Measurements from ENCODE around the gene ELMO1.

Gene ELMO1

DNA sequence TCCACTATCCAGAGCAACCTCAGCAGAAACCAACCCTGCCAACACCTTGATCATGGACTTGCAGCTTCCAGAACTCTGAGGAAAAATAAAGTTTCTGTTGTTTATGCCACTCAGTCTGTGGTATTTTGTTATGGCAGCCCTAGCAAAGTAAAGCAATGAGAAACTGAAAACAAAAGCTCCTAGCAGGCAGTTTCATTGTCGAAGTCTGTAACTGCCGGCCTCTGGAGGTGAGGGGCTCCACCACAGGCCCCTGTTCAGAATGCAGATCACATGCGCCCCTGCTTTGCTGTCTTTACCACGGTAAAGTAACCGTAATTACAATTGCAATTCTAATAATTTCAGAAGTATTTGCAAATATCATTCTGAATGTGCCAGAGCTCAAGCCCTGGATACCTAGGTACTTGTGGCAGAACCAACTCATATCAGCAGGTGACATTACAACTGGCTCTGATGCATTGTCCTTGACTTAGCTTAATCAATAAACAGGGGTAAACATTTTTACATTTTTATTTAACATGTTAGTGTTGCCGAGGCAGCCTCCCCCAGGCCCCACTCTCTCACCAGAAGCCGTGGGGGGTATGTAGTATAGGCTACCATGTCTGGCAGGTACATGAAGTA, 193.2 kb downstream of the ELMO1 start:
- no peak for DNase-seq

DNA sequence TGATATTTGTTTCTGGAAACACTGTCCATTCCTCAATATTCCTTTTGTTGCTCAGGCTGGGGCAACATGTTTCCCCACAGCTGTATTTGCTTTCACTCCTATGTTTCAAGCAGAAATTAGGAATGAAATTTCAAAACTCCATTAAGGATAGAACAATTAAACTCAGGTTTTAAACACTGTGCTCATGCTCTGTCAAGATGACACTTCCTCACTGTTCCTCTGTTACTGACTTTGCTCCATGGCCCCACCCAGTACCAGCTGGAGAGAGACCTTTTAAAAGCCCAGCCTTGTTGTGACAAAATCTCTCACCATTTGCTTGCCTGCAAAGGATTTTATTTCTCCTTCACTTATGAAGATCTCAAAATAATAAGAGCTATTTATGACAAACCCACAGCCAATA, 197.4 kb downstream of the ELMO1 start:
- DNase-seq, result no peak

- no peak for DNase-seq
Measured at GRCh38 chr7:37249240-37249639, 199.4 kb downstream of the ELMO1 start.

DNA sequence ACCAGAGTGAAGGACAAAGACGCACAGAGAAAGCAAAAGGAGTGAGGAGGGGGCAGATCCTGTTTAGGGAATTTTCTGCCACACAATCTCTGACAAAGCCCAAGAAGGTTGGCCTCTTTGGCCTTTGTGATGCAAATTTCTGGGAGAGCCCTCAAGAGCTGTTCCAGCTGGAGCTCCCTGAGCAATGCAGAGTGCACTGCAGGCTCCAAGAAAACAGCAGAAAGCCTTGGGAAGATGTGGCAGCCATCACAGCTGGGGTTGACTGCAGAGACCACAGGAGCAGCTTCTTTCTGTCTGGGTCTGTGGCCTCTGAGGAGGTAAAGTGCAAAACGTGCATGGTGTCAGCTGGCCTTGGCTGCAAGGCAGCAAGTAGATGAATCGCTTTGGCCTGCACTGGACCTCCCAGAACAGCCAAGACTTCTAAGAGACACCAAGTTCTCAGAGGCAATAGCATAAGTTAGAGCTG, 200.2 kb downstream of the ELMO1 start:
- no peak for DNase-seq

- no peak for DNase-seq
Measured at GRCh38 chr7:37247861-37248260, 200.8 kb downstream of the ELMO1 start.

DNA sequence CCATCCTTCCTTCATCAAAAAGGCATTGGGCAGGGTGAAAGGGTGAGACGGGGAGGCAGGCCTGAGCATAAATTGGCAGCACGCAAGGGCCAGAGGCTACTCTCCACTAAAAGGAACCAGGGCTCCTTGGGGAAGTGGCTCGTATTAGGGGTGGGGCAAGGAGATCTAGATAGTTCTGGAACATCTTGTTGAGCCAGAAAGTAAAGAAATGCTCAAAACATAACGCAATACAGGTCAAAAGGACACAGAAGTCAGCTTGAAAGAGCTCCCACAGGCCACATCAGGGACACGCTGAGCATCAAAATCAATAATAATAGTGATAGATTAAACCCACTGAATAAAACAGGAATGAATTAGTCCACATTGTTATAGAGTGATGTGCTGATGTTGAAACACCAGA, 203.1 kb downstream of the ELMO1 start:
- DNase-seq, result no peak

DNA sequence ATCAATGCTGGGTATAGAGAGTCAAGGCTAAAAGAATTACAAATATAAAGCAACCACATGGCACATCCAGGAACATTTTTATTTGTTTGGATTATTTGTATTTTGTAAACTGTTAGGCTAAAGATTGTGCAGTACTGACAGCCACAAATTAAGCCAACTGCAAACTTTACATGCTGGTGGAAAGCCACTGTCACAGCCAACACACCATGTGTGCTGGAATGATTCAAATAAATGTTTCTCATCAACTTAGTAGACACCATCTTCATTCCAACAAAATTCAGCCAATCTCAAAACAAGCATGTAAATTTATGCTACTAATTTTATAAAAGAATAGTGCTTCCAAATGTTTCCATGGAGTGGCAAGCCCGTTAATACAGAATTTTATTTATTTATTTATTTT, 211.8 kb downstream of the ELMO1 start:
- no peak for DNase-seq

DNA sequence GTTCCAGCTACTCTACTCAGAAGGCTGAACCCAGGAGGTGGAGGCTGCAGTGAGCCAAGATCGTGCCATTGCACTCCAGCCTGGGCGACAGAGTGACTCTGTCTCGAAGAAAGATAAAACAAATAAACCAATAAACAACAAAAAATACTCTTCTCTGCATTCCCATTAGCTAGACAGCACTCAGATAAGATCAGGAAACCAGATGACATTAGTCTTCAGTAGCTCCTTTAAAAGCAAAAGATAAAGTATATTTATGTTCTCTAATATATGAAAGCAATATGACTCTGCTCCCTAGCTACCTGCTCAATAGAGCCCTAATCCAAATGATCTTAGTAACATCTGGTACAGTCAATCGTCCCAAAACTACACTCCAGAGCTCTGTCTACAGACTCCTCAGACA, 212.9 kb downstream of the ELMO1 start:
- no peak for DNase-seq

DNA sequence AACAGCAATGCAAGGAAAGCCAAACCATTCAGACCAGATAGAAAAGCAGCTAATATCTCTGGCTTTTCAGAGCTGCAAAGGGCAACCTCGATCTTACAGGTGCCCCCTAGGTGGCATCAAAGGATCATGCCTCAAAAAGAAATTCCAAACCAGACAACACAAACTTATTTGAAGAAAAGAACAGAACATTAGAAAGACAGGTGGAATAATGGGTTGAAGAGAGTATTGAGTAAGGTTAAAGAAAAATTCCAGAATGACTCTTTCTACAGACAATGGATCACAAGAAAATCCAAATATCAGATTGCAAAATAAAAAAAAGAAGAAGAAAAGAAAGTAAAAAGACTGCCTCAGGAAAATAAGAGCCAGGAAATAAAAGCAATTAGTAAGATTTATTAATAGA, 213.7 kb downstream of the ELMO1 start:
- no peak for DNase-seq

DNA sequence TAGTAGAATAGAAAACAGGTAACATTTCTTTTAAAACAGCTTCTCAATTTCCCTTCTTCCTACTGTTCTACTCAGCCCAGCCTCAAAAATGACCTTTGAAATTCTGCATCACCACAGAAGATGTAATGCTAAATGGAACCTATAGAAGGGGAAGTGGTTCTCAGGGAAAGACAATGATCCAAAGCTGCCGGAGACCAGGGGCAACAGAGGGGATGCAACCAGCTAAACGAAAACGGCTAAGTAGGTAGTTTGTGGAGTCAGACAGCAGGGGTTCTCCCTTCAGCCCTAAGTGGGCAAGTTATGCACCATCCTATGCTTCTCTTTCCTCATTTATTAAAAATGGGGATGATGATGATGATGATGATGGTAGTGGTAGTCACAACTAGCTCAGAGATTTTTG, 214.3 kb downstream of the ELMO1 start:
- DNase-seq, result no peak

DNA sequence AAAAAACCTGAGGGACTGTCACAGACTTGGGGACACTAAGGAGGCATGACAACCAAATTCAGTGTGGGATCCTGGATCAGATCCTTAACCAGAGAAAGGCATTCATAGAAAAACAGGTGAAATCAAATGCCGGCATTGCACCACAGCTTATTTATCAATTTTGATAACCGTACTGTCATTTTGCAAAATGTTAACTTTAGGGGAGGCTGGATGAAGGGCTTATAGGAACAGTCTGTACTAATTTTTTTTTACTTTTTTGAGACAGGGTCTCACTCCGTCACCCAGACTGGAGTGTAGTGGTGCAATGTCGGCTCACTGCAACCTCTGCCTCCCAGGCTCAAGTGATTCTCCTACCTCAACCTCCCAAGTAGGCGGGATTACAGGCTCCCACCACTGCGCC, 217.1 kb downstream of the ELMO1 start:
- DNase-seq, result no peak

DNA sequence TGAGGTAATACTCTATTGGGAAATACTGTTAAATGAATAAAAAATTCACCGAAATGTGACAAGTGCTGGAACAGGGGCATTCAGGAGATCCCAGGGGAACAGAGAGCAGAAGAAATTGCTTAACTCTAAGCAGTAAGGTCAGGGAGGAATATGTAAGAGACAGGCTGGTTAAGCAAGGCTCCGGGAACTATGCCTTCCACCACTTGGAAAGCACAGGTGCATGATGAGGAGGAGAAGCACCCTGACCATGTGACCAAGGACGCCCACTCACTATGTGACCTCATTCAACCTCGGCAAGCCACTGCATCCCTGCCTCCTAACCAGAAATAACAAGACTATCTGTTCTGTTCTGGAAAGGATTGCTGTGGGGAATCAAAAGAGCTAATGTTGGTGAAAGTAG, 218.4 kb downstream of the ELMO1 start:
- DNase-seq, result no peak

GRCh38 chr7:37229381-37229780, 219.3 kb downstream of the ELMO1 start:
- DNase-seq, result no peak

GRCh38 chr7:37225285-37225969, 223.2 kb downstream of the ELMO1 start:
- DNase-seq, result no peak

- DNase-seq, result no peak
Measured at GRCh38 chr7:37224746-37225145, 223.9 kb downstream of the ELMO1 start.

- DNase-seq, result no peak
Measured at GRCh38 chr7:37220664-37221063, 228.0 kb downstream of the ELMO1 start.

DNA sequence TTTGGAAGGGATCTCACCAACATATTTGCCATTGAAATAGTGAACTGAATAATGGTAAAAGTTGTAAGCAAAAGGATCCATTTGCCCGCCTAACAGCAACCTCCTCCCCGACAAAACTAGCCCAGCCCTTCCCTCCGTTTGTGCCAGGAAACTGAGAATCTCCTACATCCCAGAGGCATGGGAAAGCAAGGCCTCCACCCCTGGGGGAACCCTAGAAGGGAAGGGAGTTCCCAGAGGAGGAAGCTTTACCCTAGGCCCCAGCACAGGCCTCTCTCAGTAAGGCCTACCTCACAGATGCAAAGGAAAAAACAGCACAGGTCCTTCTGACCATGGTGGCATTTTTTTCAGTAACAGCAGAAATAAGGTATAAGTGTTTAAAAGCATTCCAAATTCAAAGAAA, 229.7 kb downstream of the ELMO1 start:
- no peak for DNase-seq

GRCh38 chr7:37216923-37217322, 231.7 kb downstream of the ELMO1 start:
- no peak for DNase-seq

DNA sequence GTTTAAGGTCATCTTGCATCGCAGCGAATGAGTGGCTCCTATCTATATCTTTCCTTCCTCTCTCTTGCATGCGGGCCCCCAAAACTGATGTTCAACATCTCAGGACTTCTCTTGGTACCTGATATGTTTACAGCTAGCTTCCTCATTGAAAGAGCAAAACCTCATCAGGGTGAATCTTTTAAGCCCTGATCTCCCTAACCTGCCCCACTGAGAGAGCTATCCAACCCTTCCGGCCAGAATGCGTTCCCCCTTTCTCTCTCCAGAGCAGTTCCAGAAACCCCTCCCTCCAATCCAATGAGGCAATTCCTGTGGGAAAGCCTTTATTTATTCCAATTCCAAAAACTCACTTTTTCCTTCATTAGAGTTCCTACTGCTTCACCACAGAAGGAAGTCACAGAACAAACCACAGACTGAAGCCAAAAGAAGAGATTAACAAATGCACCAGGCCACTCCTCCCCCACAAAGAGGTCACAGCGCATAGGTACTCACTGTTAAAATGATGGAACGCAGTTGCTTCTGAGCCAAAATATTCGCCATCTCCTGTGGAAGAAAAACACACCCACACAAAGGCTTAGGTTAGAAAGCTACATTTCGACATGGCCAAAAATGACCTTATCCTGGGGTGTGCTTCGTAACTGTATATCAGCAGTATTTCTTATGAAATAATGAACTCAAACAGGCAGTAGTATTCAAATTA, 232.4 kb downstream of the ELMO1 start:
- no peak for DNase-seq

DNA sequence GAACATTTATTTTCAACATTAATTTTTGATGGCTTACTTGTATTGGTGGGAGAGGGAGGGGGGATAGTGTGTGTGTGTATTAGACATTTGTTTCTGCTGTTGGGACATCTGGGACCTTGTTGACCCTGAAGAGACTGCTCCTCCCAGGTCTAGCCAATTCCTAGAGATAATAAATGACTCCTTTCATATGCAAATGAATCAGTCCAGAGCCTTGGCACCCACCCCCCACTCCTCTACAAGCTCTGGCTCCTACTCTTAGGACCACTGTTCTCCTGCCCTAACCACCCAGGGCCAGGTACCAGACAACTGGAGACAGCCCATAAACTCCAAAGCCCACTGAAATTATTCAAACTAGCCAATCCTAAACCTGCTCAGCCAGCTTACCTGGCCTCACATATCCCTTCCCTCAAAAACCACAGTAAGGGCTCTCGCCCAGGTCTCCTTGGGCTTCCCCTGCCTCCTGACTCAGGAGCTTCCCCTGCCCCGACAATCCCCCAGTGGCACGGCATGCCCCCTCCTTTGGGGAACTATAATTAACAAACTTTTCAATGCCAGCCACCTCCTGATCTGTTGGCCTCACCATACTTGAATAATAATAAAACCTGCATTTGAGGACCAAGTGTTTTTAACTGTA, 233.3 kb downstream of the ELMO1 start:
- no peak for DNase-seq

DNA sequence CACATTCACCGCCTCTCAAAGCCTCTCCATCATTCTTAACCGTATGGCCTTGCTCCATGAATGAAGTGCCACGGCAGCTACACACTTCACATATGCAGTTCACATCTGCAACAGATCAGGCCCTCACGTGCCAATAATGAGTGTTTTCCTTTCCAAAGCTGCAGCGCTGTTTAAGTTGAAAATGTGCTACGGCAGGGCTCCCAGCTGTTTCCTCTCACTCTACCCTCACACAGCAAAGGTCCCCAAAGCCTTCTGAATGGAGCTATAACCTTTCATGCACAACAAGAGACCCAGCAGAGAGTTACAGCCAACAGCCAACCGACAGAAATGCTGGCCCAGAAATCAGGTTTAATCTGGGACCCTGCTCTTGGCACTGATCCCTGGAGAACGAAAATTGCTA, 236.1 kb downstream of the ELMO1 start:
- DNase-seq, result no peak

GRCh38 chr7:37212051-37212450, 236.6 kb downstream of the ELMO1 start:
- DNase-seq, result no peak

DNA sequence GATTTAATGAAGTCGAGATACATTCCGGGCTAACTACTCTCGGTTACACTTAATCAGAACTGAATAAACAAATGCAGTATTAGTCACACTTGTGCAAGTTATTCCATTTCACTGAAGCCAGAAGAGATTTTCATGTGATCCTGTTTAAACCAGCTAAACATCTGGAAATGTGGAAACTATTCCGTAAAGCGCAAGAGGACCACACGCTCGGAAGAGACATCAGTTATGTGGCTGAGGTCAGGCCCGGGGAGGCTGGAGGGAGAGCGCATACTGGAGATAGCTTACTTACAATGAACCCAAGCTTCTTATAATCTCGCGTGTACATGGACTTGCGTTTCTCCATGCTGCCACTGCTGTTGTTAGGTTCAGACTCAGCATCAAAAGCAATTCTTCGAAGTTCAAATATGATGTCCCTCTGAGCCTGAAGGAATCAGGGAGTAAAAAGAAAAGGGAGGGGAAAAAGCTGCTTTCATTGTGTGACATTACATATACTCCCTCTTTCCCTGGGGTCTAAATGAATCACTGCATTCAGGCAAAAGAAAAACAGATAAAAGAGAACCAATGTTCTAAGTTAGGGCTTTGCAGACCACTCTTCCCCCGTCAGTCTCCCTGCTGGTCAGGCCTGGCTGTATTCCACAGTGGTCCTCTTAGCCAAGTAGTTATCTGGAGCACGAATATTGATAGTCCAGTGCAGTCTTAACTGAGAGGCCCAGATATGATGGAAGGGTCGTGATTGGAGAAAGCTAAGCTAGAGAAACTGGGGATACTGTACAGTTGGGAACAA, 237.4 kb downstream of the ELMO1 start:
- DNase-seq, result no peak
